Lung microvascular endothelial cell (primary cell): ENCODE data around the gene METAP1D. TPM values are rescaled to one million over a fixed set of nuclear protein-coding genes. Genes with fewer than 3 reads are reported as not detected.
"Not testable (repeated sequence)": the region's sequence is repeated elsewhere in the genome, so short reads cannot be mapped to it uniquely, and the experiment has no call there.

Source experiments
- DNase-seq, 2 donors: peaks; one replicate each; pipeline versions ENCODE4 v3.0.0 to v3.0.0-alpha.2; 2010; ENCODE audit warnings: low read depth in 2 of 2
- total RNA-seq: library from RNA; depleted of rRNA; stranded (reverse); fragments of >200 nt; gene quantifications from 2 replicates; pipeline ENCODE4 v1.2.1, GENCODE V29; 2014

METAP1D gene
- total RNA-seq, 1 donor from 2014 or later, result 1.6 TPM

GRCh38 chr2:172048508-172049503 is 49.1 kb downstream of the METAP1D start:
- DNase-seq, result no peak

- no peak for DNase-seq
Observed at GRCh38 chr2:172049567-172050120, 49.9 kb downstream of the METAP1D start.

- DNase-seq, result no peak
Observed at GRCh38 chr2:172050479-172051125, 50.8 kb downstream of the METAP1D start.

- peak; percentile 31 to 88 for DNase-seq
Observed at GRCh38 chr2:172052000-172052983, 52.5 kb downstream of the METAP1D start.

- no peak for DNase-seq
Observed at GRCh38 chr2:172053486-172053885, 53.7 kb downstream of the METAP1D start.

GRCh38 chr2:172056293-172056692 is 56.5 kb downstream of the METAP1D start:
- no peak for DNase-seq

GRCh38 chr2:172058660-172059059 is 58.9 kb downstream of the METAP1D start:
- DNase-seq, result no peak

- DNase-seq, result not testable (repeated sequence)
Observed at GRCh38 chr2:172060118-172060517, 60.4 kb downstream of the METAP1D start.

GRCh38 chr2:172062402-172063004 is 62.8 kb downstream of the METAP1D start:
- DNase-seq, result no peak

- no peak for DNase-seq
Observed at GRCh38 chr2:172063446-172063845, 63.7 kb downstream of the METAP1D start.

GRCh38 chr2:172065111-172065510 is 65.4 kb downstream of the METAP1D start:
- DNase-seq, result no peak

- no peak for DNase-seq
Observed at GRCh38 chr2:172066394-172066886, 66.7 kb downstream of the METAP1D start.

GRCh38 chr2:172067905-172068304 is 68.2 kb downstream of the METAP1D start:
- not testable (repeated sequence) for DNase-seq

GRCh38 chr2:172070936-172071335 is 71.2 kb downstream of the METAP1D start:
- no peak for DNase-seq

- DNase-seq, result no peak
Observed at GRCh38 chr2:172072303-172072702, 72.5 kb downstream of the METAP1D start.

- DNase-seq, result no peak
Observed at GRCh38 chr2:172072706-172073105, 73.0 kb downstream of the METAP1D start.

GRCh38 chr2:172073518-172073917 is 73.8 kb downstream of the METAP1D start:
- DNase-seq, result no peak

GRCh38 chr2:172074254-172074653 is 74.5 kb downstream of the METAP1D start:
- no peak for DNase-seq

GRCh38 chr2:172079416-172079815 is 79.7 kb downstream of the METAP1D start:
- no peak for DNase-seq

GRCh38 chr2:172079838-172080640 is 80.3 kb downstream of the METAP1D start:
- no peak for DNase-seq
